OCI-LY7 (cell line): ENCODE results near the gene TNFAIP1.

Experiments used
- EZH2phosphoT487 ChIP-seq: fragments of 200-600 bp; sonication (generic); IDR thresholded peaks from 2 replicates; pipeline ENCODE4 v1.6.1; 2018; ENCODE audit warnings: low read depth, borderline replicate concordance, mild to moderate bottlenecking, mixed run types, antibody characterized with exemption, low read length, moderate library complexity, mixed read lengths
- TF ChIP-seq, protein P1 (sequence below): fragments of 200-600 bp; sonication (generic); conservative IDR thresholded peaks from 2 replicates; pipeline ENCODE4 v1.5.1; 2014; ENCODE audit warnings: mild to moderate bottlenecking, antibody characterized with exemption, low read length, moderate library complexity, mixed read lengths

DNA sequence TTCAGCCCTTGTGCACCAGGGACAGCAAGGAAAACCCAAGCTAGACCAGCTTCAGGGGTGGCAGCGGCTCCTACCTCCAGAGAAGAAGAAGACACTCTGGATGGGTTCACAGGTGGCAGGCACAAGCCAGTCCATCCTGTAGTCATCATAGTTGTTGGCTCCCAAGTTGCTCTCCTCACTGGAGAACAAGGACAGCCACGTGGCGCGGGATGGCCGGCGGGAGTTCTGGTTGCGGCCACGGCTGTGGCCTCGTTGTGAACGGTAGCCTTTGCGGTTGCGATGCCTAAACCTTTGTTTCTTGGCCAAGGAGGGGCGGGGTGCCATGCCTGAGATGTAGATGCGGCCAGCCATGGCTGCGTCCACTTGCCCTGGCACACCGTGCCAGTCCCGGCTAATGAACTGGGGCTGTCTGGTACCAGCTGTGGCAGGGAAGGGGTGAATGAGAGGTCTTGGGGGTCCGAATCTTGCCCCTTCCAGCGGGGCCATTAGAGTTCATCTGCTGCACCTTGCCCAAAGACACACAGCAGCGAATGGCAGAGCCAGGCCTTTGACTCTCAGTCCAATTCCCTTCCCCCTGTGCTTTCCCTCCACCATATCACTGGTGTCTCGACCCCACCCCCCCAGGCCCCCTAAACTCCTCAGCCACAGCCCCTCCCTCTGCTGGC lies 32.2 kb downstream of the TNFAIP1 start:
- TF ChIP-seq, protein P1, sequence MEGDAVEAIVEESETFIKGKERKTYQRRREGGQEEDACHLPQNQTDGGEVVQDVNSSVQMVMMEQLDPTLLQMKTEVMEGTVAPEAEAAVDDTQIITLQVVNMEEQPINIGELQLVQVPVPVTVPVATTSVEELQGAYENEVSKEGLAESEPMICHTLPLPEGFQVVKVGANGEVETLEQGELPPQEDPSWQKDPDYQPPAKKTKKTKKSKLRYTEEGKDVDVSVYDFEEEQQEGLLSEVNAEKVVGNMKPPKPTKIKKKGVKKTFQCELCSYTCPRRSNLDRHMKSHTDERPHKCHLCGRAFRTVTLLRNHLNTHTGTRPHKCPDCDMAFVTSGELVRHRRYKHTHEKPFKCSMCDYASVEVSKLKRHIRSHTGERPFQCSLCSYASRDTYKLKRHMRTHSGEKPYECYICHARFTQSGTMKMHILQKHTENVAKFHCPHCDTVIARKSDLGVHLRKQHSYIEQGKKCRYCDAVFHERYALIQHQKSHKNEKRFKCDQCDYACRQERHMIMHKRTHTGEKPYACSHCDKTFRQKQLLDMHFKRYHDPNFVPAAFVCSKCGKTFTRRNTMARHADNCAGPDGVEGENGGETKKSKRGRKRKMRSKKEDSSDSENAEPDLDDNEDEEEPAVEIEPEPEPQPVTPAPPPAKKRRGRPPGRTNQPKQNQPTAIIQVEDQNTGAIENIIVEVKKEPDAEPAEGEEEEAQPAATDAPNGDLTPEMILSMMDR = no peak
- no peak for TF ChIP-seq EZH2phosphoT487
